ENCODE data around the gene SNRPD3.

- TF ChIP-seq CTCF (IDR thresholded peaks at IDR 0.05) (no peak), EZH2 (IDR thresholded peaks at IDR 0.05) (no peak)
These were observed 12.0 kb upstream of the SNRPD3 start for GRCh38 chr22:24543679-24544243.

Data from neural progenitor cell (in vitro differentiated cells).